Measurements from ENCODE around the gene SRGAP1. TPM values are rescaled to one million over a fixed set of nuclear protein-coding genes. Genes with fewer than 3 reads are reported as not detected.
A peak's percentile ranks its signal among the peaks of the same experiment; 100 is the strongest.

SRGAP1 gene
- polyA plus RNA-seq, 10 donors: 4.7 to 8.5 (median 6.8) TPM

DNA sequence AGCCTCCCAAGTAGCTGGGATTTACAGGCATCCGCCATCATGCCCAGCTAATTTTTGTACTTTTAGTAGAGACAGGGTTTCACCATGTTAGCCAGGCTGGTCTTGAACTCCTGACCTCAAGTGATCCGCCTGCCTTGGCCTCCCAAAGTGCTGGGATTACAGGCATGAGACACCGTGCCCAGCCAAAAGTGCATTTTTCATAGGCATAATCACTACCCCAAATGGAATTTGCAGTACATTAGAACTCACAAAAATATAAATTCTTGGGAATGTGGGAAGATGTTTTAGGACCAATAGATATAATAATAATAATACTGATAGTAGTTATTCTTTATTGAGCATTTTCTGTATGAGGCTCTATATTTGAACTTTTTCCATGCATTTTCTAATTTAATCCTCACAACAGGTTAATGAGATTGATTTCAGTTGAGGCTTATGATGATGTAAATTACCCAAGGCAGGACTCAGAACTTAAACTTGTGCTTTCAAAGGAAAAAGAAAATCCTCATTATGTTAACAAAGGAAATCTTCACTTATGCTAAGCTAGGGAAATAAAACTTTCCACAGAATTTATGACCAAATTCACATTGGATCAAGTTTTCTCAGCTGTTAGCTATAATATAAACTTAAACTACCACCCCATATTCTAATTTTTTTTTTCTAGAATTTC is 121.6 kb downstream of the SRGAP1 start:
- DNase-seq: no peak

DNA sequence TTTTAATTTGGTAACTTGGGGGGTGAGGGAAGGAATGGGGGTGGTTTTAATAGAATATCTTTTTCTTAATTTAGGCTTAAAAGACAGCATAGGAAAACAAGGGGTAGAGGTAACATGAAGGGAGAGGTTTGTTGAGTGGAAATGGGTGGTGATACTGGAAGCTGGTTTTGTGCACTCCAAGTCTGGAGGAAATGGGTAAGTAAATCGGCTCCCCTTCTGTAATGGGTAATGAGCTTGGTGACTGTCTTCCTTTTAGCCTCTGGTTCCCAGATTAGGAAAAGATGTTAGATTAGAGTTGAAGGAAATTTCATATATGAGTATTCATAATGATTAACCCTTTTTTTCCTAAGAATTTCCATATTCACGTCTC is 122.1 kb downstream of the SRGAP1 start:
- no peak for DNase-seq

DNA sequence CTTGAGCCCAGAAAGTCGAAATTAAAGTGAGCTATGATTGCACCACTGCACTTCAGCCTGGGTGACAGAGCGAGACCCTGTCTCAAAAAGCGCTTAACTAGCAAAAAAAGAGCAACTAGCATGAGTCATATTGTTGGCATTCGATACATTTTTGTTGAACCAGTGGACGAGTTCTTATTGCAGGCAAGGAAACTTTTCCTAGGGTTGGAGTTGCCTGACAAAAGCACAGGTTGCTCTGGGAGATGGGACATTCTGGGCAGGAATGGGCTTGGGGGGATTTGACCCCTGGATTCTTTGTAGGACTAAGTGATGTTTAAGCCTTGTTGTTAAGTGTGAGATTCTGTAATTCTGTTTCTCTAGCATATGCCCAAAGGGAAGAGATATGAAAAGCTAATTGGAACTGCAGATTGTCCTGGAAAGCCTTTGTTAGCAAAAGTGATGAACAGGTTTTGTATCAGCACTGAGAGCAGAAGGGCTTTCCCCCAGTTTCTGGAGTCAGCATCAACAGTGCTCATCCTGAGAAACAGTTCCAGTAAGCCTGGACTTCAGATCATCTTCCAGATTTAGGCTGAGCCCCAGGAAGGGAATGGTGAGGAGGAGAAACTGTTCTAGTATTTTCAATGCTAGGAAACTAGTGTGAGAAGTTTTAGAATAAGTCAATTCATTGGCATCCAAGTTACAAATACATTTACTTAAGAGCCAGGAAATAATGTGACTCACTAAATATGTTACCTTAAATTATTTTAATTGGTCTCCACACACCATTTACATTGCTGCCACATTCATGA is 123.1 kb downstream of the SRGAP1 start:
- no peak for DNase-seq

DNA sequence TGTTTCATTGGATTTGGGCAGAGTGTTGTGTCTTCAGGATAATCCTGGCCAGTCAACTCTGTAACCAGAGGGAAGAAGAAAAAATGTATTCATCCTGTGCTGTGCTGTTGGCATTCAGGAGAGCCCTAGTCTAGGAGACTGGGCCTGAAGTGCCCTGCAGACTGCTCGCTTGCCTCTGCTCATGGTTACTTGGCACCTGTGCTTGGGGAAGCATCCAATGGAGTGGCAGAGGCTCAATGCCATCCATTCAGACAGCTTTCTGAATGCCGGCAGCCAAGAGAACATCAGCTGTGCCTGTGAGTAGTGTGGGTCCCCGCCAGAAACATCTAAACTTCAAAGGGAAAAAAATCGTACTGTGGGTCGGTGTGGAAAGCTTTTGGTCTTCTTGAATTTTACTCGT is 124.2 kb downstream of the SRGAP1 start:
- no peak for DNase-seq

DNA sequence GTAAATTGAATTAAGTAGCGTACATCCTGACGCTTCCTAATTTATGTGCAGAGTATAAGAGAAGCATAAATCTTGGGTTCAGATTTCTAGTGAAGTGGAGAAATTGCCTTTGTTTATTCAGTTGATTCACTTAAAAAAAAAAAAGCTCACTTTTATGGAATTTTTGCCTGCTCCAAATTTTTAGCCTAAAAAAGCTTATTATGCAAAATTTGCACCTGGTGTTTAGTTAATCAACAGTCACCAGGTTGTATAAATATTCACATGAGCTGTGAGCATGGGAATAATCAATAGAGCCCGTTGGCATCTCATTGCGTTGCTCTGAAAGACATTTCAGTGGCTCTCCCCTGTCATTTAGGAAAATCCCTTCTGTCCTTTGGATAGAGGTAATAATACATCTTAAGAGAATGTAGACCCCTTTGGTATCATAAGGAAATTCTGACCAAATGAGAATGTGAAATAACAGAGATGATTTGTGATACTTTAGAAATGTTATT is 132.4 kb downstream of the SRGAP1 start:
- DNase-seq: no peak

DNA sequence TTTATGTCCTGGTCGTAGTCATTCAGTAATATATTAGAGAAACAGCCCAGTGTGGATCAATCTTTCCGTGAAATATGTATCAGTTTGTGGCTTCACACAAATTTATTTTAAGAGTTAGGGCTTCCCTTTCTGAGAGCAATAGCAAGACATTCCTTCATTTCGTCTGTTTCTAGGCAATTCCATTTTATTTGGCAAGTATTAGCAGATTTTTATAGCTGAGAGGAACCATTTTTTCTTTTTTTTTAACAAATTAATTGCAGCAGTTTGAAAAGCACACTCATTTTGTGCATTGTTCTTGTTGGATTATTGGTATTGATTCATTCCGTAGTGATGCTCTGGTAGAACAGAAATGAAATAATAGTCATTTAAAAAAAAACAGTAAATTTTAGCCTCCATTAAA is 132.9 kb downstream of the SRGAP1 start:
- no peak for DNase-seq

DNA sequence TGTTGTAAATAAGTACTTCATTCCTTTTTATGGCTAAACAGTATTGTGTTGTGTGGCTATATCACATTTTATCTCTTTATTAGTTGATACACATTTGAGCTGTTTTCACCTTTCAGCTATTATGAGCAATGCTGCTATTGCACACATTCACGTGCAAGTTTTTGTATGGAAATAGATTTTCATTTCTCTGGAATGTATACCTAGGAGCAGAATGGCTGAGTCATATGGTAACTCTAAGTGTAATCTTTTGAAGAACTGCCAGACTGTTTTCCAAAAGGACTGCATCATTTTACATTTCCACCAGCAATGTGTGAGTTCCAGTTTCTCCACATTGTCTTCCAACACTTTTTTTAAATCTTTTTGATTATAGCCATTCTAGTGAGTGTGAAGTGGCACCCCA is 134.0 kb downstream of the SRGAP1 start:
- peak in 1 of 3 donors; percentile 70 for DNase-seq

DNA sequence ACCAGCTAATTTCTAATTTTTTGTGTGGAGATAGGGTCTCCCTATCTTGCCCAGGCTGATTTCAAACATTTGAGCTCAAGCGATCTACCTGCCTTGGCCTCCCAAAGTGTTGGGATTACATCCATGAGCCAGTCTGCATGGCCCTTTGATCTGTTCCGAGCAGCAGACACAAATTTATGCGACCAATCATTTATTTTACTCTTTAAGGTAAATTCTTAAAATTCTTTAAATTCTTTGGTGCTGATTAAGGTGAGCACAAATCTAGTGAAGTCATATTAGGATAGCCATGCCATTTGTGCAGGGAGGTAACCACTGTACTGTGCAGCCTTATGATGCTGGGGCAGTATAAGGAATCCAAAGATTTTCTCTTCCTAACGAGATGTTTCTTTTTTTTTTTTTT is 135.7 kb downstream of the SRGAP1 start:
- DNase-seq: no peak

DNA sequence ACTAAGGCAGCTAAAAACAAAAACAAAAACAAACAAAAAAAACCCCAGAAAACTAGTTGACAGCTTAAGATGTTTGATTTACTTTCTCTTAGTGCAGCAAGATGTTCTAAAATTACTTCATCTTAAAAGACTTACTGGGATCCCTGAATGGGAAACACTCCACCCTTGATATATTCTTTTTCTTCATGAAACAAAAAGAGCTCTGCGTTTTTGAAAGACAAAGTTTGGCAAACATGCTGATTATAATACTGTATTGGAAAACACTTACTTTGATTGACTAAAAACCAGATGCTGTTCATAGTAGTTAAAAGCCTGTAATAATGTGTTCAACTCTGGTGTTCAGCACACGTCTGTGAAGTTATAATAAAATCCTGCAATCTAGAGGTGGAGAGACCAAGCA is 136.8 kb downstream of the SRGAP1 start:
- peak in 1 of 3 donors; percentile 58 for DNase-seq

DNA sequence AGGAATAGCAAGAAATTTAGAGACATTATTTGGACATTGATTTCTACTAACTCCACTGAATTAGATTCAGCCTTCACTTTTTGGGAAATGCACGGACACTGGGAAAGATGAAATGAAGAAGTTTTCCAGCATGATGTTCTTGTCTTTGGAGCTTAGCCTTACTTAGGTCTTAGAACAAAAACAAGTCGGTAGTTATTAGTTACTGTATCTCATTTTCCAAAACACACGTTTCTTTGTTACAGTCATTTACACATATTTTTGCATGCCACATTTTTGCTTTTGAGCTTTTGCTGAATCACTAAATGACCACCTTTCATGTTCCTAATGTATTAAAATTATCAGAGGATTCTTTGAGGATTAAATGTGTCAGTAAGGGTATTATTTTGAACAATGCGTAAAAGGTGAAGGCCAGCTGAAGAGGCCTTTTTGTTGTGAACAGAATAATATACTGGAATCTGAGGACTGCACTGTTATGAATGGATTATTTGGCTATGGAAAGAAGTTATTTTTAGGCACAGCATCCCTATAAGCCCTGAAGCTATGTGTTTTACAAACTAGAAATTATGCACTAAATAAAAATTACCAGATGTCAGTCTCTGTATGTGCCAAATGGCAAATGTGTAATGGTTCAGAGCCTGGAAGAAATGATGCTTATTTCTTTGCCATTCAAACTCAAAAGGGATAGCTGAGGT is 138.2 kb downstream of the SRGAP1 start:
- DNase-seq: peak in 2 of 3 donors; percentile 39 to 70

DNA sequence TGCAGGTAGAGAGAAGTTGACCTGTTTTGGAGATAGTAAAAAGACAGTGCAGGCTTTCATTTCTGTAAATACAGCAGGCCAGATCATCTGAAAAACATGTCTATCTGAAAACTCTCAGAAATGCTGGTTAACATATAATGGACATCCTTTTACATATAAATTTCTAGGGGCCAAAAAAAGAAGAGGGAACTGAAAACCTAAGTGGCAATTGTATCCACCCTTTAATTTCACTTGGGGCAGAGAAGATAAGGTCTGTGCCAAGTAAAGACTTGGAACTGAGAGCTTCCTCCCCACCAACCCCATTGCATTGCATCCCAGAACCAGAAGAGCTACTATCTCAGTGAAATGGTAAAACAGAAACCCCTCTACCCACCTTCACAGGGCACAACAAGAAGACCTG is 141.0 kb downstream of the SRGAP1 start:
- DNase-seq: no peak

DNA sequence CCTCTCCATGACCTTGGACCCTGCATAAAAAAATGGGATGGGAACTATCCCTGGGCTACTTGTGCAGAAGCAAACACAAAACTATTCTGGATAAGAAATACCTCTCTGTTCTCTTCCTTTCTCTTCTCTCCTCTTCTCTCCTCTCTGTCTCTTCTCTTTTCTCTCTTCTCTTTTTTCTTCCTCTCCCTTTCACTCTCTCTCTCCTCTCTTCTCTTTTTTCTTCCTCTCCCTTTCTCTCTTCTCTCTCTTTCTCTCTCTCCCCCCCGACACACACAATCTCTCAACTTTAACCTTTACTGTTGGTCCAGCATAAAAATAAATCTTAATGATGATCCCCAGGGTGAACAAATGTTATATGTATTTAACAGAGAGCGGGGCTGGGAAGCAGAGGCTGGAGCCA is 141.4 kb downstream of the SRGAP1 start:
- no peak for DNase-seq

DNA sequence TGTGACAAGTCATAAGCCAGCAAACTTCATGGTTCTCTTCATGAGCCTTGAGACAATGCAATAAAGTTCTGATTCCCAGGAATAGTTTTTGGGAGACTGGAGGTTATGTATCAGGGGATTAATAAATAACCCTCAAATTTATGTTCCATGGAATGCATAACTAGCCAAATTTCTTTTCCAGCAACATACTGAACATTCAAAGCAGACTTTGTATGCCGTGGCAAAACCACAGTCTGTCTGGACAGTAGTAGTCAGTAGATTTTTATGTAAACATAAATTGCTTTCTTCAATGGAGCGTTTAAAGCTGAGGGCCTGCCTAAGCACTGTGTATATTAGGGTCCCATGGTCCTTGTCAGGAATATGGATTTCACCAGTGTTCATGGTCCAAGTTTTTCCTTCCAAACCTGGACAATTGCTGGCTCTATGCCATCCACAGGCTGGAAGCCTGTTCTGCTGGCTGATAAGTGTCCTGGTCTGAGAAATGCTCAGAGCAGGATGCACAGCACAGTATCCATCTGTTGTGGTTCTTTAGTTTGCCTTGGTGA is 144.9 kb downstream of the SRGAP1 start:
- peak; percentile 46 to 79 (median 62) for DNase-seq

DNA sequence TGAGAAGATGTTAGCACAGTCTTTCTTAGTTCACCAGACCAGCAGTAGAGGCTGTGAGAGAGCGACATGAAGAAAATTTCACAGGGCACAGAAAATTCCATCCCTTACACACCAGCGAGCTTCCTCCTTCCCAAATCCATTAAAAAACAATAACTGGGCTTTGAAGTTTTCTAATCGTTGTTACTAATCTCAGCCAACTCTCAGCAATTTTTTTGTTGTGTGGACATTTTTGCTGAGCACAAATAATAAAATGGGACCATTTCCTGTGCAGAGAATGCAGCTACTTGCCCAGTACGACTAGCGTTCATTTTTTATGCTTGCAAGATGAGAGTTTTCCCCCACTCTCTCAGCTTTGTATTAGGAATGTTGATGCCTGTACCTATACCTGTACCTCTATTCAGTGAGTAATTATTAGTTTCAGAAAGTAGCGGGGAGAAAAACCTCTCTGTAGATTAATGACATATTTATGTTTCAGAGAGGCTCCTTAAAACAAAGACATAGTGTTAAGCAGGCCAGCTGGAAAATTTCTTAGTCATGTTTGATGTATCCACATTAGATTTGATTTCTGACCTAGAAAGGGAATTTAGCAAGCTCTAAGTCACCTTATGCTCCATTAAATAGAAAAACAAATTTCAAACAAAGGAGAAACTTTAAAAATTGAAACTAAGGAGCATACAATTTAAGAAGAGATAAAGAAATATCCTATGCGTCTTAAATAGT is 146.5 kb downstream of the SRGAP1 start:
- no peak for DNase-seq

DNA sequence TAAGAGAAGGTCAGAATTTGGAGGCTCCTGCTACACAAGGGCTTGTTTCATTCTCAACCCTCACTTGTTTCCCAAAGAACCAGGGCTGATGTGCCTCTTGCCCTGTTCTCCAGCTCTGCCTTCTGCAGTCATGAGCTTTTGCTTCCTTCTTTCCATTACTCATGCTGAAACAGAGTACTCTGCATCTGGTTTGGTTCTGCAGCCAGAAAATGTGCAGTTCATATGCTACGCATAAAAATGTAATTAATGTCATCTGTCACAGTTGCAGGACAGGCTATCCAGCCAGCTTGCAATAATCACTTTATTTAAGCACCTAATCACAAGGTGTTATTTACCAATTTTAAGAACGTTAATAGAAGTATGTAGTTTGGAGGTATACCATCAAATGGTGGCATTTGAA is 150.2 kb downstream of the SRGAP1 start:
- peak; percentile 73 to 89 (median 79) for DNase-seq

DNA sequence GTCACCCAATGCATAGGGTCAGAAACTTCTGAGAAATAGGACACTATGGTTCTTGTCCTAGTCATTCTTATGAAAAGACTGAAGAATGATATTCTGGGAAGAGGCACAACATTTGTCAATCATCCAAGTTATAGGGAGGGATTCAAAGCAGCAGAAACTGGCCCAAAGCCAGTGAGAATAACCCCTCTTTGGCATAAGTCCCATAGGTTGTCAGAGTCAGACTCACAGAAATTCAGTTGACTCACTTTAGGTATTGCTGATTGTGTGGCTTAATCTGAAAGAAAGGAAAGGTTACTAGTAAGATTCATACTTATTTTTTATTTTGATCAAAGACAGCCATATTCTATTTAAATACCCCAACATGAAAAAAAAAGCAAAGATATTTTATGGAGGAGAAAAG is 151.0 kb downstream of the SRGAP1 start:
- peak in 1 of 3 donors; percentile 32 for DNase-seq

DNA sequence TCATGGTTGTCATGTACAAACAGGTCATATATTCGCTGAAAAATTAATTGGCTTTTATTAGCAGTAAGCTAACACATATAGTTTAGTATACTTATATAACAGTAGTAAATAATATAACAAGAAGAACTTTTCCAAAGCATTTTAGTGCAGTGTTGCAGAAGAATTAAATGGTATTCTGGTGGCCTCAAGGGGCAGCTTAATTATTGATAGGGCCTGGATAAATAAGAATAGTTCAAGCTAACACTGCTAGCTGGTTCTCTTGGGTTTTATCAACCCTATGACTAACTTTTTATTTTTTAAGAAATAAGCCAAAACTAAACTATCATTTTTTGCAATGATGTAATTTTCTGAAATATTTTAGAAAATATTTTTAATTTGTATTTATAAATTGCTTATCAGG is 152.1 kb downstream of the SRGAP1 start:
- DNase-seq: no peak

DNA sequence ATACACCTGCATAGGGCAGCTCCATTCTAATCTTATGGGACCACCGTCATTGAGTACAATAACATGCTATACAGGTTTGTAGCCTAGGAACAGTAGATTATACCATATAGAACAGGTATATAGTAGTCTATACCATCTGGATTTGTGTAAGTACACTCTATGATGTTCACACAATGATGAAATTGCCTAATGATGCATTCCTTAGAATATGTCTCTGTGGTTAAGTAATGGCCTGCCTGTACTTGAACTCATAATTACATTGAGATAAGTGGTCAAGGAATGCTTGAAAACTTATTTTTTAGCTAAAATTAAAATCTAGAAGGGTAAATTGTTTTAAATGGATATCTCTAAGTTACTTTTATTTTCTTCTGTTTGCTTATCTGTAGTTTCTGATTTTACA is 152.7 kb downstream of the SRGAP1 start:
- DNase-seq: no peak

DNA sequence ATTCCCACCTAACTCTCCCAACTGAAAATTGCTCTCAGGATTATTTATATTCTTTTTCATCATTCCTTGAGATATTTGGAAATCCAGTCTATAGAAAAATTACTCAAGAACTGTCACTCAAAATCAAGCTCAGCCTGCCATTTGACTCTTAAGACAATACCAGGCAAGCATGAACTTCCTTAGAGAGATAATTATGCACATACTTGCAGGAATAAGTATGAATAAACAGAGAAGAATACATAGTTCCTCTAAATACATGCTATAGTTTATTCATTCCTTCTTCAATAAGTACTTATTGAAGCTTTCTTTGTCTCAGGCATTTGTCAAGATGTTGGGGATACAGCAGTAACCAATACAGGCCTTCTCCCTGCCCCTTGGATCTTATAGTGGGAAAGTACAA is 154.1 kb downstream of the SRGAP1 start:
- no peak for DNase-seq

DNA sequence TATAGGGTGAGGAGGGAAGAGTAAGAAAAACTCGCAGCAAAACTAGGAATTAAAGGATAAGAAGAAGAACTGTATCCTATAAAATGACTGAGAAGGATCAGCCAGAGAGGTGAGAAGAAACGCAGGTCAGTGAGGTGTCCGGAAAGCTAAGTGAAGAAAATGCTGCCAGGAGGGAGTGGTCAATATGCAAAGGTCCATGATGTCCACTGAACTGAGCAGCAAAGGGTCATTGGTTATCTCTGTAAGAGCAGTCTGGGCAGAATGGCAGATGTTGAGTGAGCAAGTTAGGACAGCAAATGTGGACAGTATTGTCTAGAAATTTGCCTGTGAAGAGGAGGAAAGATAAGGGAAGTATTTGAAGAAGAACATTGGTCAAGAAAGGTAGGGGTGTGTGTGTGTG is 155.4 kb downstream of the SRGAP1 start:
- no peak for DNase-seq

DNA sequence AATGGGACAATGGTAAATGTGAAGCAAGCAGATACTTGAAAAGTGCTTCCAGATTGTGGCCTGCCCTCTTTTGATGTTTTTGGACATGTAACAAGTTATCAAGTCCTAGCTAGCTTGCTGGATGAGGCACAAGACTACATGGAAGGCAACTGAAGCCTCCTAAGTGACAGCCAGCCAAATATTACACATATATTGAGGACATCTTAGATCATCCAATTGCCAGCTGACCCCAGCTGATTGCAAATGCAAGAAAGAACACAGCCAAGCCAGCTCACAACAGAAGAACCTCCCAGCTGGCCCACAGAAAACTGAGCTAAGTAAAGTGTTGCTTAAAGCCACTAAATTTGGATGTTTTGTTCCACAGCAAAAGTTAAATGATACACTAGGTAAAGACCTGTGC is 156.9 kb downstream of the SRGAP1 start:
- no peak for DNase-seq

DNA sequence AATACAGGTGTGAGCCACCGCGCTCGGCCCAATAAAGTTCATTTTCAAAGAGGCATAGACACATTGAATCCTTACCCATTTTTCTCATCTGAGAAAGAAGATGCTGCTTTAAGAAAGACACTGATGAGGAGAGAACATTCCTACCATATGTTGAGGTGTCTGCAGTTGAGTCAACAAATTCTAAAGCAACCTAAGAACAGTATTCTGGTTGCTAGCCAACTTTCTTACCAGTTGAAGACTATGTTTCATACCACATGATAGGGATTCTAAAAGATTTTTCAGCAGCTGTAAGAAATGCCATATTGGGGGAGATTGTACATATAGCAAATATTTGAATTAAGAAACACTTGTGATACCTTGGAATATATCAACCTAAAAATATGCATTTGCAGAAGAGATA is 160.1 kb downstream of the SRGAP1 start:
- DNase-seq: peak in 1 of 3 donors; percentile 52
